HUES6 (cell line): Measurements from ENCODE around the gene MYO16.
"Not testable (repeated sequence)": the region's sequence is repeated elsewhere in the genome, so short reads cannot be mapped to it uniquely, and the experiment has no call there.

ENCODE experiments used
- H3K27ac ChIP-seq: 2 replicates; pipeline ENCODE4 v1.7.0; 2013; ENCODE audit warnings: low read depth, mild to moderate bottlenecking, low read length, inconsistent platforms
- H3K27me3 ChIP-seq: 2 replicates; pipeline ENCODE4 v1.6.1; 2013; ENCODE audit warnings: low read length; ENCODE audit not compliant: control insufficient read depth, insufficient read depth
- H3K36me3 ChIP-seq: 2 replicates; pipeline ENCODE4 v1.6.1; 2013; ENCODE audit warnings: low read length; ENCODE audit not compliant: control insufficient read depth, insufficient read depth
- H3K4me1 ChIP-seq: 2 replicates; pipeline ENCODE4 v1.6.1; 2013; ENCODE audit warnings: low read length; ENCODE audit not compliant: control insufficient read depth, insufficient read depth
- H3K4me3 ChIP-seq: 2 replicates; pipeline ENCODE4 v1.5.1; 2013; ENCODE audit warnings: low read depth, low read length
- H3K9ac ChIP-seq: one replicate; pipeline ENCODE4 v1.6.1; 2013; ENCODE audit warnings: mild to moderate bottlenecking, low read length
- H3K9me3 ChIP-seq: 2 replicates; pipeline ENCODE4 v1.6.1; 2013; ENCODE audit warnings: low read depth, low read length; ENCODE audit not compliant: control insufficient read depth, insufficient read depth

Gene MYO16

GRCh38 chr13:109055850-109056249 lies 426.4 kb downstream of the MYO16 start:
- Histone ChIP-seq H3K4me1 (no peaks in the 10 kb centered on the region), H3K36me3 (no peaks in the 10 kb centered on the region), H3K27me3 (no peaks in the 10 kb centered on the region), H3K4me3 (no peak overlapping the region), H3K27ac (no peak overlapping the region), H3K9me3 (no peaks in the 10 kb centered on the region), H3K9ac (no peak overlapping the region)

GRCh38 chr13:109058087-109058486 lies 428.7 kb downstream of the MYO16 start:
- H3K4me1 ChIP-seq: no peaks in the 10 kb centered on the region
- H3K27ac ChIP-seq: no peak overlapping the region
- no peaks in the 10 kb centered on the region for H3K27me3 ChIP-seq
- H3K36me3 ChIP-seq: no peaks in the 10 kb centered on the region
- no peaks in the 10 kb centered on the region for H3K9me3 ChIP-seq
- no peak overlapping the region for H3K9ac ChIP-seq
- H3K4me3 ChIP-seq: no peak overlapping the region

GRCh38 chr13:109072505-109072904 lies 443.1 kb downstream of the MYO16 start:
- Histone ChIP-seq H3K4me1 (no peaks in the 10 kb centered on the region), H3K9ac (no peak overlapping the region), H3K4me3 (no peak overlapping the region), H3K27ac (no peak overlapping the region), H3K9me3 (no peaks in the 10 kb centered on the region), H3K27me3 (no peaks in the 10 kb centered on the region), H3K36me3 (no peaks in the 10 kb centered on the region)

GRCh38 chr13:109074436-109074835 lies 445.0 kb downstream of the MYO16 start:
- Histone ChIP-seq H3K27me3 (no peaks in the 10 kb centered on the region), H3K27ac (no peak overlapping the region), H3K9ac (no peak overlapping the region), H3K36me3 (no peaks in the 10 kb centered on the region), H3K9me3 (no peaks in the 10 kb centered on the region), H3K4me1 (no peaks in the 10 kb centered on the region), H3K4me3 (no peak overlapping the region)

- Histone ChIP-seq H3K9ac (no peak overlapping the region), H3K4me3 (no peak overlapping the region), H3K9me3 (no peaks in the 10 kb centered on the region), H3K4me1 (no peaks in the 10 kb centered on the region), H3K36me3 (no peaks in the 10 kb centered on the region), H3K27me3 (no peaks in the 10 kb centered on the region), H3K27ac (no peak overlapping the region)
These were observed 445.4 kb downstream of the MYO16 start for GRCh38 chr13:109074853-109075252.

- Histone ChIP-seq H3K4me3 (no peak overlapping the region), H3K9ac (no peak overlapping the region), H3K27me3 (no peaks in the 10 kb centered on the region), H3K9me3 (peaks cover 2% of the 10 kb centered on the region; the same call in 1 of the 2 replicates), H3K27ac (no peak overlapping the region), H3K4me1 (no peaks in the 10 kb centered on the region), H3K36me3 (no peaks in the 10 kb centered on the region)
These were observed 458.7 kb downstream of the MYO16 start for GRCh38 chr13:109087916-109088623.

GRCh38 chr13:109088624-109088917 lies 459.2 kb downstream of the MYO16 start:
- Histone ChIP-seq H3K36me3 (no peaks in the 10 kb centered on the region), H3K9me3 (peaks cover 2% of the 10 kb centered on the region; the same call in 1 of the 2 replicates), H3K4me3 (no peak overlapping the region), H3K27me3 (no peaks in the 10 kb centered on the region), H3K27ac (no peak overlapping the region), H3K9ac (no peak overlapping the region), H3K4me1 (no peaks in the 10 kb centered on the region)

- peaks cover 2% of the 10 kb centered on the region; the same call in 1 of the 2 replicates for H3K9me3 ChIP-seq
- H3K9ac ChIP-seq: no peak overlapping the region
- H3K4me3 ChIP-seq: no peak overlapping the region
- H3K36me3 ChIP-seq: no peaks in the 10 kb centered on the region
- no peaks in the 10 kb centered on the region for H3K27me3 ChIP-seq
- H3K27ac ChIP-seq: no peak overlapping the region
- no peaks in the 10 kb centered on the region; the same call in 1 of the 2 replicates for H3K4me1 ChIP-seq
These were observed 461.4 kb downstream of the MYO16 start for GRCh38 chr13:109090796-109091195.

- no peaks in the 10 kb centered on the region for H3K27me3 ChIP-seq
- peaks cover 2% of the 10 kb centered on the region; the same call in 1 of the 2 replicates for H3K9me3 ChIP-seq
- no peak overlapping the region for H3K9ac ChIP-seq
- H3K27ac ChIP-seq: no peak overlapping the region
- H3K36me3 ChIP-seq: no peaks in the 10 kb centered on the region
- H3K4me1 ChIP-seq: no peaks in the 10 kb centered on the region; the same call in 1 of the 2 replicates
- no peak overlapping the region for H3K4me3 ChIP-seq
These were observed 461.8 kb downstream of the MYO16 start for GRCh38 chr13:109091249-109091648.

GRCh38 chr13:109092186-109092585 lies 462.8 kb downstream of the MYO16 start:
- not testable (repeated sequence) for H3K4me1 ChIP-seq, H3K9ac ChIP-seq, H3K36me3 ChIP-seq, H3K9me3 ChIP-seq, H3K27me3 ChIP-seq, H3K4me3 ChIP-seq, H3K27ac ChIP-seq

- no peak overlapping the region for H3K4me3 ChIP-seq
- no peak overlapping the region for H3K27ac ChIP-seq
- no peaks in the 10 kb centered on the region for H3K36me3 ChIP-seq
- H3K9ac ChIP-seq: no peak overlapping the region
- no peaks in the 10 kb centered on the region for H3K27me3 ChIP-seq
- no peaks in the 10 kb centered on the region; the same call in 1 of the 2 replicates for H3K4me1 ChIP-seq
- H3K9me3 ChIP-seq: peaks cover 2% of the 10 kb centered on the region; the same call in 1 of the 2 replicates
These were observed 464.6 kb downstream of the MYO16 start for GRCh38 chr13:109093998-109094397.
